ENCODE data around the gene SEC24C. TPM values are rescaled to one million over a fixed set of nuclear protein-coding genes. Genes with fewer than 3 reads are reported as not detected.
"Not testable (repeated sequence)": the region's sequence is repeated elsewhere in the genome, so short reads cannot be mapped to it uniquely, and the experiment has no call there.

SEC24C gene
- total RNA-seq, 1 donor from 2014 or later: 96.5 TPM

DNA sequence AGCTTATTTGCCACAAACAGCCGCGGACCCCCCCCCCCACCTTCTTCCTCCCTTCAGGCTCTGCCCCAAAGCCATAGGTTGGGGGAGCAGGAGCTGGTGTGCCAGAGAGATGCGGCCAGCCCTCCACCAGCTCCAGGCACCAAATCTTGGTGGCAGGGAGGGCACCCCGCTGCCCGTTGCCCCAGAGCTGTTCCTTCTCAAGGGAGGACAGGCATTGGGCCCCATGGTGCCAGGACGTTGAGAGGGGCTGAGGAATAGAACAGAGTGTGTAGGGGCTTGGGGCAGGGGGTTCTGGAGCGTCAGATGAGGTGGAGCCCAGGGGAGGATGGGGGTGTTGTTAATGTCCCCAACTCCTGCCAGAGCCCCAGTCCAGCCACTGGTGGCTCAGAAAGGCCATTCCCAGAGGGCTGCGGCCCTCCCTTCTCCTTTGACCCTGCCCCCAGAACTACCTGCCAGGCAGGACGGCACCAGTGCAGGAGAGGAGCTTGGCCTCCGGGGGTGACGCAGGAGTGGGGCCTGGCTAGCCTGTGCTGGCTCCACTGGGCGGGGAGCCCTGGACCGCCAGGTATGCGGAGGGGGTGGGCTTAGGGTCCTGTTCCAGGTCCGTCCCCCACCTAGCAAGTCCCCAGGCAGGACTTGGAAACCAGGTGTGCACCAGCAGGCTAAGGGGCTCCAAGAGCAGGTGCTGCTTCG, 10.0 kb upstream of the SEC24C start:
- Mint-ChIP-seq H3K4me3 (ENCODE audit: low read depth) (no peak overlapping the region), H3K36me3 (ENCODE audit: insufficient read depth) (peaks cover 3% of the 10 kb centered on the region), H3K27ac (no peak overlapping the region), H3K9me3 (ENCODE audit: low read depth) (no peaks in the 10 kb centered on the region), H3K4me1 (ENCODE audit: low read depth) (peaks cover 8% of the 10 kb centered on the region), H3K27me3 (no peaks in the 10 kb centered on the region)
- no peak for DNase-seq (ENCODE audit: low spot score, unreplicated experiment)
- TF ChIP-seq, protein P1, sequence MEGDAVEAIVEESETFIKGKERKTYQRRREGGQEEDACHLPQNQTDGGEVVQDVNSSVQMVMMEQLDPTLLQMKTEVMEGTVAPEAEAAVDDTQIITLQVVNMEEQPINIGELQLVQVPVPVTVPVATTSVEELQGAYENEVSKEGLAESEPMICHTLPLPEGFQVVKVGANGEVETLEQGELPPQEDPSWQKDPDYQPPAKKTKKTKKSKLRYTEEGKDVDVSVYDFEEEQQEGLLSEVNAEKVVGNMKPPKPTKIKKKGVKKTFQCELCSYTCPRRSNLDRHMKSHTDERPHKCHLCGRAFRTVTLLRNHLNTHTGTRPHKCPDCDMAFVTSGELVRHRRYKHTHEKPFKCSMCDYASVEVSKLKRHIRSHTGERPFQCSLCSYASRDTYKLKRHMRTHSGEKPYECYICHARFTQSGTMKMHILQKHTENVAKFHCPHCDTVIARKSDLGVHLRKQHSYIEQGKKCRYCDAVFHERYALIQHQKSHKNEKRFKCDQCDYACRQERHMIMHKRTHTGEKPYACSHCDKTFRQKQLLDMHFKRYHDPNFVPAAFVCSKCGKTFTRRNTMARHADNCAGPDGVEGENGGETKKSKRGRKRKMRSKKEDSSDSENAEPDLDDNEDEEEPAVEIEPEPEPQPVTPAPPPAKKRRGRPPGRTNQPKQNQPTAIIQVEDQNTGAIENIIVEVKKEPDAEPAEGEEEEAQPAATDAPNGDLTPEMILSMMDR (IDR thresholded peaks at IDR 0.05; ENCODE audit: unreplicated experiment): no peak

DNA sequence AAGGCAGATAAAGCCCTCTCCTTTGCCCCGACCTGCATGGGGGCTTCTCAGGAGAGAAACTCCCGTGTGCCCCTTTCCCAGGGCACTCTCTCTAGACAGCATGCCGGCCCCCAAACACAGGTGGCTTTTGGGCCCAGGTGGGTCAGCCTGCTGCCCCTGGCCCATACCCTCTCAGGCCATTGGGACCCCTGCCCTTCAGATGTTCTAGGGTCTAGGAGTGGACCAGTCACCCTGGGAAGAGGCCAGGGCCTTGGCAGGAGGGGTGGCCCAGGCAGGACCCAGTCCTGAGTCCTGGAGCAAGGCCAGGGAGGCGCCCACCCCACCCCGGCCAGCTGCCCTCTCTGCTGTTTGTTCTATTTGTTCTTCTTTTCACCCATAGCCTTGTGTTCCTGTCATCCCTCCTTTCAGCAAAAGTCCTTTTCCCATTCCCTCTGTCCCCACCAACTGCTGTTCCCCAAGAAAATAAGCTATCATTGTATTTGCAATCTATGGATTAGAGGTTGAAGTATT, 9.3 kb upstream of the SEC24C start:
- peaks cover 3% of the 10 kb centered on the region for H3K36me3 Mint-ChIP-seq (ENCODE audit: insufficient read depth)
- TF ChIP-seq, protein P1 (IDR thresholded peaks at IDR 0.05; ENCODE audit: unreplicated experiment): no peak

DNA sequence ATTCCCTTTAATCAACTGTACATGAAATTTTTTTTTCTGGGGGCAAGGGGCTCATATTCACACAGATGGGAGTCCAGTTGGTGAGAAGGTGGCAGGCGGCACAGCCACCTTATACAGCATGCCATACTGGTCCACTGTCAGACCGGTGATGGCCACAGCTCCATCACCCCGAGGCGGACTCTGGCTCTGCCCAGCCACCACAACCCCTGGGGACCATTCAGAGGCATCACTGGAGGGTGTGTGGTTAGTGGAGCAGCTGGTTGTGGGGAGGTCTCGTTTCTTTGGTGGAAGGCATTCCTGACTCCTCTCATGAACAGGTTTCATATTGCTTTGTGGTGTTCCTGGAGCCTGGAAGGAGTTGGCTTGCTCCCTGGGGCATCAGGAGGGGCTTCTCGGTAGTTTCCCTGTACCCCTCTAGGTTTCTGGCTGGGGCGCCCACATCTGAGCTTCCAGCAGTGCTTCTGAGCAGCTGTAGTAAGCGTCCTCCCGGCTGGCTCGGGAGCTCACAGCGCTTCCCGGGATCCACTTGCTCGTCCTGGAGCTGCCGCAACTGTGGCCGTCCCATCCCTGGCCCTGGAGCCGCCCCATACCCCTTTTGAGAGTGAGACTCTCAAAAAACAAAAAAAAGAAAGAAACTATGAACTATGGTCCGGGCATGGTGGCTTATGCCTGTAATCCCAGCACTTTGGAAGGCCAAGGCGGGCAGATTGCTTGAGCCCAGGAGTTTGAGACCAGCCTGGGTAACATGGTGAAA, 3.5 kb upstream of the SEC24C start:
- Mint-ChIP-seq H3K27ac (peak overlapping the region; percentile 37), H3K4me1 (ENCODE audit: low read depth) (peaks cover 15% of the 10 kb centered on the region)
- H3K36me3 Mint-ChIP-seq (ENCODE audit: insufficient read depth); H3K4me3 Mint-ChIP-seq (ENCODE audit: low read depth); DNase-seq (ENCODE audit: low spot score, unreplicated experiment); H3K9me3 Mint-ChIP-seq (ENCODE audit: low read depth); H3K27me3 Mint-ChIP-seq: not testable (repeated sequence)

More for the DNA sequence above, 9.3 kb upstream of the SEC24C start:
- Mint-ChIP-seq H3K27ac (no peak overlapping the region), H3K9me3 (ENCODE audit: low read depth) (no peaks in the 10 kb centered on the region), H3K4me1 (ENCODE audit: low read depth) (peaks cover 8% of the 10 kb centered on the region), H3K4me3 (ENCODE audit: low read depth) (no peak overlapping the region), H3K27me3 (no peaks in the 10 kb centered on the region)
- no peak for DNase-seq (ENCODE audit: low spot score, unreplicated experiment)

DNA sequence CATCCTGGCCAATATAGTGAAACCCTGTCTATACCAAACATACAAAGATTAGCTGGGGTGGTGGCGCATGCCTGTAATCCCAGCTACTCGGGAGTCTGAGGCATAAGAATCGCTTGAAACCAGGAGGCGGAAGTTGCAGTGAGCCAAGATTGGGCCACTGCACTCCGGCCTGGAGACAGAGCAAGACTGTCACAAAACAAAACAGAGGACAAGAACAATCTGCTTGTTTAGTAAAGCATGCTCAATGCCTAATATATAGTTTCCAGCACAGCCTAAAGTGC, 1.8 kb upstream of the SEC24C start:
- peak overlapping the region; percentile 97 for H3K4me3 Mint-ChIP-seq (ENCODE audit: low read depth)
- H3K36me3 Mint-ChIP-seq (ENCODE audit: insufficient read depth): peaks cover under 1% of the 10 kb centered on the region
- H3K27ac Mint-ChIP-seq: no peak overlapping the region
- TF ChIP-seq, protein P1 (IDR thresholded peaks at IDR 0.05; ENCODE audit: unreplicated experiment): no peak
- peaks cover 19% of the 10 kb centered on the region for H3K4me1 Mint-ChIP-seq (ENCODE audit: low read depth)
- no peak for DNase-seq (ENCODE audit: low spot score, unreplicated experiment)
- H3K9me3 Mint-ChIP-seq (ENCODE audit: low read depth): no peaks in the 10 kb centered on the region
- no peaks in the 10 kb centered on the region for H3K27me3 Mint-ChIP-seq

DNA sequence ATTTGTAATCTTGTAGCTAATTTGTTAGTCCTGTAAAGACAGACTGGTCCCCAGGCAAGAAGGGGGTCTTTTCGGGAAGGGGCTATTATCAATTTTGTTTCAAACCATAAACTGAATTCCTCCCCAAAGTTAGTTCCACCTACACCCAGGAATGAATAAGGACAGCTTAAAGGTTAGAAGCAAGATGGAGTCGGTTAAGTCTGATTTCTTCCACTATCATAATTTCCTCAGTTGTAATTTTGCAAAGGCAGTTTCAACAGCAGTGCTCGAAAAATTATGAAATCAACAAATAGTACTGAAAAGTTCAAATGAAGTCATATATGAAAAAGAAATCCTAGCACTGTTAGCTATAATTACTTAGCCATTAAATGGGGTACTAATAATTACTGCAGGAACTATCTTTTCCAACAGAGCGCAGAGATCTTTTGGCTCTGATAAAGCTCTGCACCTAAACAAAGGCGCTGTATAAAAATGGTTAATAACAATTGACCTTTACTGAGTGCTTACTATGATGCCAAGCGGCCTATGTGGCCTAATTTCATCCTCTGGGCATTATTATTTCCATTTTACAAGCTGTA, 756 bp upstream of the SEC24C start:
- peaks cover 17% of the 10 kb centered on the region for H3K4me1 Mint-ChIP-seq (ENCODE audit: low read depth)
- TF ChIP-seq, protein P1 (IDR thresholded peaks at IDR 0.05; ENCODE audit: unreplicated experiment): no peak
- peak overlapping the region; percentile 99 for H3K27ac Mint-ChIP-seq
- no peak for DNase-seq (ENCODE audit: low spot score, unreplicated experiment)
- peak overlapping the region; percentile 97 for H3K4me3 Mint-ChIP-seq (ENCODE audit: low read depth)
- H3K27me3 Mint-ChIP-seq: no peaks in the 10 kb centered on the region
- H3K9me3 Mint-ChIP-seq (ENCODE audit: low read depth): no peaks in the 10 kb centered on the region
- H3K36me3 Mint-ChIP-seq (ENCODE audit: insufficient read depth): no peaks in the 10 kb centered on the region
